Measurements from ENCODE around the gene AUNIP.

DNA sequence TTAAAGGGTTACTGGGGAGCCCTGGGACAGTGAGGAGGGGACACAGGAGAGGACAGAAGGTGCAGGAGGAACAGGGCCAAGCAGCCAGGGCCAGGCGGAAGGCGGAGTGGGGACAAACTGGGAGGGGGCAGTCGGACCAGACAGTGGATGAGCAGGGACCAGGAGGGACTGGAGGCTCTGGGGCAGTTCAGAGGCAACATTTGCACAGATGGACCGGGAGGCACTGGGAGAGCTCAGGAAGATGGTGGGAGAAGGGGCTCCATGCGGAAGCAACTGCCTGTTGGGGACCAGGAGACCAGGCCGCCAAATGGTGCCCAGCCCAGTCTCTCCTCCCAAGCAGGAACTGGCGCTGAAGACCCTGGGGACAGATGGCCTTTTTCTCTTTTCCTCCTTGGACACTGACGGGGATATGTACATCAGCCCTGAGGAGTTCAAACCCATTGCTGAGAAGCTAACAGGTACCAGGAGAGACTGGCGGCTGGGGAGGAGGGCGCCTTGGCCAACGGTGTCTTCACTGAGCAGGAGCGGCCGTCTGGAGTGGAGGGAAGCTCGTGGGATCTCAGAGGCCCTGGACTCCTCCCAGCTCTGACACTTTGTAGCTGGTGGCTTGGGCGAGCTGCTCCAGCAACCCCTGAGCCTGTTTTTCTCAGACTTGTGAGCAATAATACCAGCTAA, 58.4 kb downstream of the AUNIP start:
- TF ChIP-seq, protein P1, sequence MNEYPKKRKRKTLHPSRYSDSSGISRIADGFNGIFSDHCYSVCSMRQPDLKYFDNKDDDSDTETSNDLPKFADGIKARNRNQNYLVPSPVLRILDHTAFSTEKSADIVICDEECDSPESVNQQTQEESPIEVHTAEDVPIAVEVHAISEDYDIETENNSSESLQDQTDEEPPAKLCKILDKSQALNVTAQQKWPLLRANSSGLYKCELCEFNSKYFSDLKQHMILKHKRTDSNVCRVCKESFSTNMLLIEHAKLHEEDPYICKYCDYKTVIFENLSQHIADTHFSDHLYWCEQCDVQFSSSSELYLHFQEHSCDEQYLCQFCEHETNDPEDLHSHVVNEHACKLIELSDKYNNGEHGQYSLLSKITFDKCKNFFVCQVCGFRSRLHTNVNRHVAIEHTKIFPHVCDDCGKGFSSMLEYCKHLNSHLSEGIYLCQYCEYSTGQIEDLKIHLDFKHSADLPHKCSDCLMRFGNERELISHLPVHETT (tag by site-specific recombination; IDR thresholded peaks at IDR 0.05): no peak
- TF ChIP-seq ZNF274 (IDR thresholded peaks at IDR 0.05; ENCODE audit: low read length) (no peak), ZNF274 (tag by site-specific recombination; IDR thresholded peaks at IDR 0.05; ENCODE audit: borderline replicate concordance) (no peak), ZNF830 (tag by site-specific recombination; IDR thresholded peaks at IDR 0.05; ENCODE audit: low read depth) (no peak), ZBTB8A (tag by site-specific recombination; IDR thresholded peaks at IDR 0.05) (no peak), ZNF121 (tag by site-specific recombination; IDR thresholded peaks at IDR 0.05) (peak; percentile 73; the same call in 1 of the 2 replicates), ZNF561 (tag by site-specific recombination; IDR thresholded peaks at IDR 0.05; ENCODE audit: borderline replicate concordance) (no peak), ZNF391 (tag by site-specific recombination; IDR thresholded peaks at IDR 0.05; ENCODE audit: borderline replicate concordance, low read depth) (no peak), ZNF184 (tag by site-specific recombination; IDR thresholded peaks at IDR 0.05) (no peak), ZNF335 (tag by site-specific recombination; conservative IDR thresholded peaks at IDR 0.05) (peak; percentile 9; the same call in 1 of the 2 replicates), ZNF654 (tag by site-specific recombination; IDR thresholded peaks at IDR 0.05; ENCODE audit: low read depth) (no peak), ZBTB7A (tag by site-specific recombination; IDR thresholded peaks at IDR 0.05; ENCODE audit: low read depth) (no peak)
- TF ChIP-seq, protein P2, sequence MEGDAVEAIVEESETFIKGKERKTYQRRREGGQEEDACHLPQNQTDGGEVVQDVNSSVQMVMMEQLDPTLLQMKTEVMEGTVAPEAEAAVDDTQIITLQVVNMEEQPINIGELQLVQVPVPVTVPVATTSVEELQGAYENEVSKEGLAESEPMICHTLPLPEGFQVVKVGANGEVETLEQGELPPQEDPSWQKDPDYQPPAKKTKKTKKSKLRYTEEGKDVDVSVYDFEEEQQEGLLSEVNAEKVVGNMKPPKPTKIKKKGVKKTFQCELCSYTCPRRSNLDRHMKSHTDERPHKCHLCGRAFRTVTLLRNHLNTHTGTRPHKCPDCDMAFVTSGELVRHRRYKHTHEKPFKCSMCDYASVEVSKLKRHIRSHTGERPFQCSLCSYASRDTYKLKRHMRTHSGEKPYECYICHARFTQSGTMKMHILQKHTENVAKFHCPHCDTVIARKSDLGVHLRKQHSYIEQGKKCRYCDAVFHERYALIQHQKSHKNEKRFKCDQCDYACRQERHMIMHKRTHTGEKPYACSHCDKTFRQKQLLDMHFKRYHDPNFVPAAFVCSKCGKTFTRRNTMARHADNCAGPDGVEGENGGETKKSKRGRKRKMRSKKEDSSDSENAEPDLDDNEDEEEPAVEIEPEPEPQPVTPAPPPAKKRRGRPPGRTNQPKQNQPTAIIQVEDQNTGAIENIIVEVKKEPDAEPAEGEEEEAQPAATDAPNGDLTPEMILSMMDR (tag by site-specific recombination; IDR thresholded peaks at IDR 0.05): no peak
- TF ChIP-seq, protein P3, sequence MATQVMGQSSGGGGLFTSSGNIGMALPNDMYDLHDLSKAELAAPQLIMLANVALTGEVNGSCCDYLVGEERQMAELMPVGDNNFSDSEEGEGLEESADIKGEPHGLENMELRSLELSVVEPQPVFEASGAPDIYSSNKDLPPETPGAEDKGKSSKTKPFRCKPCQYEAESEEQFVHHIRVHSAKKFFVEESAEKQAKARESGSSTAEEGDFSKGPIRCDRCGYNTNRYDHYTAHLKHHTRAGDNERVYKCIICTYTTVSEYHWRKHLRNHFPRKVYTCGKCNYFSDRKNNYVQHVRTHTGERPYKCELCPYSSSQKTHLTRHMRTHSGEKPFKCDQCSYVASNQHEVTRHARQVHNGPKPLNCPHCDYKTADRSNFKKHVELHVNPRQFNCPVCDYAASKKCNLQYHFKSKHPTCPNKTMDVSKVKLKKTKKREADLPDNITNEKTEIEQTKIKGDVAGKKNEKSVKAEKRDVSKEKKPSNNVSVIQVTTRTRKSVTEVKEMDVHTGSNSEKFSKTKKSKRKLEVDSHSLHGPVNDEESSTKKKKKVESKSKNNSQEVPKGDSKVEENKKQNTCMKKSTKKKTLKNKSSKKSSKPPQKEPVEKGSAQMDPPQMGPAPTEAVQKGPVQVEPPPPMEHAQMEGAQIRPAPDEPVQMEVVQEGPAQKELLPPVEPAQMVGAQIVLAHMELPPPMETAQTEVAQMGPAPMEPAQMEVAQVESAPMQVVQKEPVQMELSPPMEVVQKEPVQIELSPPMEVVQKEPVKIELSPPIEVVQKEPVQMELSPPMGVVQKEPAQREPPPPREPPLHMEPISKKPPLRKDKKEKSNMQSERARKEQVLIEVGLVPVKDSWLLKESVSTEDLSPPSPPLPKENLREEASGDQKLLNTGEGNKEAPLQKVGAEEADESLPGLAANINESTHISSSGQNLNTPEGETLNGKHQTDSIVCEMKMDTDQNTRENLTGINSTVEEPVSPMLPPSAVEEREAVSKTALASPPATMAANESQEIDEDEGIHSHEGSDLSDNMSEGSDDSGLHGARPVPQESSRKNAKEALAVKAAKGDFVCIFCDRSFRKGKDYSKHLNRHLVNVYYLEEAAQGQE (tag by site-specific recombination; IDR thresholded peaks at IDR 0.05): no peak
